Left lung (tissue), 10 donors: ENCODE results near the gene UBA52. TPM values are rescaled to one million over a fixed set of nuclear protein-coding genes. Genes with fewer than 3 reads are reported as not detected.

ENCODE experiments used
- ATAC-seq: fragments of 200-7000 bp; cut with Tn5 transposase; one replicate; pipeline ENCODE4 v1.9.1; 2020; ENCODE audit warnings: moderate library complexity
- DNase-seq, 4 donors: peaks; one replicate each; pipeline ENCODE4 v3.0.0-alpha.2; 2013 to 2020
- H3K27ac ChIP-seq, 2 donors: fragments of 200-600 bp; sonication (generic) in 1 of 2; one replicate each; pipeline versions ENCODE4 v1.5.0 to v1.8.0; 2020 to 2021
- H3K27me3 ChIP-seq, 2 donors: fragments of 200-600 bp; sonication (generic) in 1 of 2; one replicate each; pipeline versions ENCODE4 v1.5.0 to v1.8.0; 2020 to 2021
- H3K36me3 ChIP-seq, 2 donors: fragments of 200-600 bp; sonication (generic) in 1 of 2; one replicate each; pipeline versions ENCODE4 v1.5.0 to v1.8.0; 2020 to 2021
- H3K4me1 ChIP-seq, 2 donors: fragments of 200-600 bp; one replicate each; pipeline ENCODE4 v1.8.0; 2021
- H3K4me3 ChIP-seq, 2 donors: fragments of 200-600 bp; sonication (generic) in 1 of 2; one replicate each; pipeline versions ENCODE4 v1.5.0 to v1.8.0; 2020 to 2021; ENCODE audit warnings: mild to moderate bottlenecking in 1 of 2
- H3K9me3 ChIP-seq, 2 donors: fragments of 200-600 bp; sonication (generic) in 1 of 2; one replicate each; pipeline versions ENCODE4 v1.5.0 to v1.8.0; 2020 to 2021
- CTCF ChIP-seq, 2 donors: fragments of 200-600 bp; sonication (generic) in 1 of 2; IDR thresholded peaks; one replicate each; pipeline versions ENCODE4 v1.5.0 to v1.8.0; 2021; ENCODE audit warnings: antibody characterized with exemption in 2 of 2
- intact Hi-C, 2 donors: fragments of 100-400 bp; cut with DNase I; formaldehyde crosslinking; loops; one replicate each; pipeline versions ENCODE4 v1.11.2 to v1.14.2; 2022
- polyA plus RNA-seq, 6 donors: library from polyadenylated mRNA; unstranded; fragments of 120-200 nt; gene quantifications; one replicate each; pipeline ENCODE4 v1.2.1, GENCODE V29; 2013; ENCODE audit not compliant: insufficient read length in 6 of 6
- total RNA-seq, 2 donors: library from RNA; stranded (reverse); fragmentation: NEBNext Ultra II Directional; extraction: Animal tissue kit (Norgen Biotek cat#: 25700); gene quantifications; one replicate each; pipeline ENCODE4 v1.2.1, GENCODE V29; 2021
- donor health status: DM: no; HTN: yes; CAD: no.
- donor health status: DM: no; HTN: no; CAD: no.

UBA52 gene
- total and polyA plus RNA-seq, 8 donors = 875 to 1,008 (median 931) TPM

- H3K4me3 ChIP-seq = no peak overlapping the region
- peaks cover 43 to 96% of the 10 kb centered on the region in 2 donors for H3K27me3 ChIP-seq
- peaks cover 4 to 25% of the 10 kb centered on the region in 2 donors for H3K4me1 ChIP-seq
- no peak for TF ChIP-seq CTCF (IDR thresholded peaks at IDR 0.05)
- DNase-seq = no peak
- no peak for ATAC-seq
- no peak overlapping the region for H3K27ac ChIP-seq
- intact Hi-C loops = no loop called here
- H3K36me3 ChIP-seq = no peaks in the 10 kb centered on the region
- no peaks in the 10 kb centered on the region for H3K9me3 ChIP-seq
Measured at GRCh38 chr19:18603255-18603957, 31.7 kb downstream of the UBA52 start.

GRCh38 chr19:18603958-18604819 lies 32.5 kb downstream of the UBA52 start:
- DNase-seq (no peak), ATAC-seq (no peak)
- Histone ChIP-seq H3K36me3 (no peaks in the 10 kb centered on the region), H3K27me3 (peaks cover 49 to 96% of the 10 kb centered on the region in 2 donors), H3K9me3 (no peaks in the 10 kb centered on the region), H3K4me3 (no peak overlapping the region), H3K4me1 (peaks cover 4 to 25% of the 10 kb centered on the region in 2 donors), H3K27ac (no peak overlapping the region)
- intact Hi-C loops = no loop called here
- TF ChIP-seq CTCF (IDR thresholded peaks at IDR 0.05) = no peak

- no peak overlapping the region for H3K4me3 ChIP-seq
- H3K36me3 ChIP-seq = no peaks in the 10 kb centered on the region
- TF ChIP-seq CTCF (IDR thresholded peaks at IDR 0.05) = no peak
- H3K27ac ChIP-seq = no peak overlapping the region
- intact Hi-C loops = no loop called here
- no peak for DNase-seq
- no peaks in the 10 kb centered on the region for H3K9me3 ChIP-seq
- H3K4me1 ChIP-seq = peaks cover 4 to 25% of the 10 kb centered on the region in 2 donors
- ATAC-seq = no peak
- H3K27me3 ChIP-seq = peaks cover 55 to 96% of the 10 kb centered on the region in 2 donors
Measured at GRCh38 chr19:18604820-18605159, 33.1 kb downstream of the UBA52 start.

- H3K36me3 ChIP-seq = no peaks in the 10 kb centered on the region
- ATAC-seq = no peak
- H3K27ac ChIP-seq = no peak overlapping the region
- intact Hi-C loops = no loop called here
- H3K4me3 ChIP-seq = no peak overlapping the region
- no peak for DNase-seq
- peaks cover 5 to 25% of the 10 kb centered on the region in 2 donors for H3K4me1 ChIP-seq
- no peak for TF ChIP-seq CTCF (IDR thresholded peaks at IDR 0.05)
- H3K27me3 ChIP-seq = peaks cover 59 to 96% of the 10 kb centered on the region in 2 donors
- no peaks in the 10 kb centered on the region for H3K9me3 ChIP-seq
Measured at GRCh38 chr19:18605196-18605545, 33.5 kb downstream of the UBA52 start.

- peaks cover 10 to 29% of the 10 kb centered on the region in 2 donors for H3K4me1 ChIP-seq
- peaks cover 64 to 96% of the 10 kb centered on the region in 2 donors for H3K27me3 ChIP-seq
- DNase-seq (no peak), ATAC-seq (no peak)
- H3K4me3 ChIP-seq = no peak overlapping the region
- no peaks in the 10 kb centered on the region for H3K36me3 ChIP-seq
- H3K9me3 ChIP-seq = no peaks in the 10 kb centered on the region
- no peak overlapping the region for H3K27ac ChIP-seq
- TF ChIP-seq CTCF (IDR thresholded peaks at IDR 0.05) = no peak
- intact Hi-C loops = no loop called here
Measured at GRCh38 chr19:18605546-18606280, 34.1 kb downstream of the UBA52 start.
